H9 (cell line): ENCODE results near the gene OR7E24. TPM values are rescaled to one million over a fixed set of nuclear protein-coding genes. Genes with fewer than 3 reads are reported as not detected.

ENCODE experiments used
- DNase-seq: peaks from one replicate; pipeline ENCODE4 v3.0.0-alpha.2; 2017
- H2AFZ ChIP-seq: one replicate; pipeline ENCODE4 v1.6.1; 2013; ENCODE audit warnings: mild to moderate bottlenecking, low read length, control low read depth, moderate library complexity
- H2AK5ac ChIP-seq: 2 replicates; pipeline ENCODE4 v1.6.1; 2013; ENCODE audit warnings: low read length, control low read depth, mixed read lengths; ENCODE audit not compliant: insufficient read length
- H2BK120ac ChIP-seq: one replicate; pipeline ENCODE4 v1.6.1; 2013; ENCODE audit warnings: low read depth, mild to moderate bottlenecking, low read length, control low read depth, inconsistent platforms; ENCODE audit not compliant: poor library complexity, severe bottlenecking
- H2BK12ac ChIP-seq: 2 replicates; pipeline ENCODE4 v1.6.1; 2013; ENCODE audit warnings: low read length, control low read depth, mixed read lengths, low read depth; ENCODE audit not compliant: insufficient read length
- H2BK15ac ChIP-seq: 2 replicates; pipeline ENCODE4 v1.6.1; 2013; ENCODE audit warnings: low read depth, low read length, control low read depth
- H2BK20ac ChIP-seq: one replicate; pipeline ENCODE4 v1.6.1; 2013; ENCODE audit warnings: low read depth, mild to moderate bottlenecking, low read length, control low read depth, inconsistent platforms; ENCODE audit not compliant: poor library complexity, severe bottlenecking
- H2BK5ac ChIP-seq: 2 replicates; pipeline ENCODE4 v1.6.1; 2013; ENCODE audit warnings: low read length, control low read depth, mixed read lengths; ENCODE audit not compliant: insufficient read length
- H3K14ac ChIP-seq: 2 replicates; pipeline ENCODE4 v1.6.1; 2013; ENCODE audit warnings: low read length, control low read depth; ENCODE audit not compliant: insufficient read depth
- H3K18ac ChIP-seq: 2 replicates; pipeline ENCODE4 v1.6.1; 2013; ENCODE audit warnings: low read depth, mild to moderate bottlenecking, mixed read lengths, low read length, control low read depth; ENCODE audit not compliant: insufficient read length
- H3K23ac ChIP-seq: 2 replicates; pipeline ENCODE4 v1.6.1; 2013; ENCODE audit warnings: low read length, control low read depth, mixed read lengths, low read depth; ENCODE audit not compliant: insufficient read length
- H3K23me2 ChIP-seq: 2 replicates; pipeline ENCODE4 v1.6.1; 2013; ENCODE audit warnings: low read depth, mild to moderate bottlenecking, mixed read lengths, low read length, control low read depth; ENCODE audit not compliant: insufficient read length, poor library complexity, severe bottlenecking
- H3K27ac ChIP-seq: 2 replicates; pipeline ENCODE4 v1.5.1; 2013; ENCODE audit warnings: low read length, control low read depth, mixed read lengths, low read depth; ENCODE audit not compliant: insufficient read length
- H3K27me3 ChIP-seq: 2 replicates; pipeline ENCODE4 v1.6.1; 2013; ENCODE audit warnings: low read length, control low read depth, inconsistent platforms; ENCODE audit not compliant: insufficient read depth
- H3K4ac ChIP-seq: 2 replicates; pipeline ENCODE4 v1.6.1; 2013; ENCODE audit warnings: low read depth, mild to moderate bottlenecking, control low read depth, inconsistent platforms, low read length, moderate library complexity
- H3K4me1 ChIP-seq: 2 replicates; pipeline ENCODE4 v1.6.1; 2013; ENCODE audit warnings: low read length, control low read depth, inconsistent platforms; ENCODE audit not compliant: insufficient read depth
- H3K4me2 ChIP-seq: 2 replicates; pipeline ENCODE4 v1.6.1; 2013; ENCODE audit warnings: low read length, control low read depth, mixed read lengths; ENCODE audit not compliant: insufficient read length, insufficient read depth
- H3K56ac ChIP-seq: 2 replicates; pipeline ENCODE4 v1.6.1; 2013; ENCODE audit warnings: low read depth, mild to moderate bottlenecking, mixed read lengths, low read length, control low read depth; ENCODE audit not compliant: insufficient read length
- H3K79me1 ChIP-seq: 2 replicates; pipeline ENCODE4 v1.6.1; 2013; ENCODE audit warnings: low read depth, mild to moderate bottlenecking, moderate library complexity, low read length, control low read depth, inconsistent platforms; ENCODE audit not compliant: insufficient read depth, poor library complexity, severe bottlenecking
- H3K79me2 ChIP-seq: 2 replicates; pipeline ENCODE4 v1.6.1; 2013; ENCODE audit warnings: low read length, control low read depth, inconsistent platforms; ENCODE audit not compliant: insufficient read depth
- H3K9ac ChIP-seq: 2 replicates; pipeline ENCODE4 v1.6.1; 2013; ENCODE audit warnings: low read length, control low read depth, mixed read lengths; ENCODE audit not compliant: insufficient read length; ENCODE audit errors: extremely low read depth
- H3K9me3 ChIP-seq: one replicate; pipeline ENCODE4 v1.6.1; 2013; ENCODE audit warnings: low read depth, low read length, inconsistent platforms; ENCODE audit not compliant: control insufficient read depth
- H3T11ph ChIP-seq: one replicate; pipeline ENCODE4 v1.6.1; 2013; ENCODE audit warnings: mild to moderate bottlenecking, low read length, control low read depth, inconsistent platforms
- H4K20me1 ChIP-seq: one replicate; pipeline ENCODE4 v1.6.1; 2013; ENCODE audit not compliant: control insufficient read depth, insufficient read length, insufficient read depth
- H4K5ac ChIP-seq: 2 replicates; pipeline ENCODE4 v1.6.1; 2013; ENCODE audit warnings: low read depth, mild to moderate bottlenecking, mixed read lengths, low read length, control low read depth; ENCODE audit not compliant: insufficient read length
- H4K8ac ChIP-seq: replicated peaks from 2 replicates; pipeline ENCODE4 v1.6.1; 2013; ENCODE audit warnings: low read length, control low read depth, mixed read lengths, low read depth; ENCODE audit not compliant: insufficient read length
- H4K91ac ChIP-seq: 2 replicates; pipeline ENCODE4 v1.6.1; 2013; ENCODE audit warnings: low read depth, mild to moderate bottlenecking, moderate library complexity, mixed read lengths, low read length, control low read depth; ENCODE audit not compliant: insufficient read length
- H3K27ac Mint-ChIP-seq, 3 experiments: 2 replicates in 2 of 3; 3 replicates in 1 of 3; pipeline ENCODE4 v1.8.0; 2020 to 2021; ENCODE audit warnings: mixed read lengths in 3 of 3, mild to moderate bottlenecking in 1 of 3, moderate library complexity in 1 of 3
- H3K27me3 Mint-ChIP-seq: 2 replicates; pipeline ENCODE4 v1.8.0; 2021; ENCODE audit warnings: low read depth, mild to moderate bottlenecking, moderate library complexity, mixed read lengths
- H3K36me3 Mint-ChIP-seq, 3 experiments: 2 replicates in 2 of 3; 3 replicates in 1 of 3; pipeline ENCODE4 v1.8.0; 2020 to 2021; ENCODE audit warnings: low read depth in 3 of 3, mixed read lengths in 3 of 3; ENCODE audit not compliant: insufficient read depth in 1 of 3
- H3K4me1 Mint-ChIP-seq, 2 experiments: 2 replicates each; pipeline ENCODE4 v1.8.0; 2020; ENCODE audit warnings: mixed read lengths in 2 of 2
- H3K4me3 Mint-ChIP-seq, 2 experiments: 2 replicates in 1 of 2; 3 replicates in 1 of 2; pipeline ENCODE4 v1.8.0; 2020 to 2021; ENCODE audit warnings: mild to moderate bottlenecking in 2 of 2, mixed read lengths in 2 of 2, moderate library complexity in 1 of 2
- H3K9me3 Mint-ChIP-seq, 2 experiments: 2 replicates in 1 of 2; 3 replicates in 1 of 2; pipeline ENCODE4 v1.8.0; 2020; ENCODE audit warnings: mild to moderate bottlenecking in 2 of 2, mixed read lengths in 2 of 2, moderate library complexity in 1 of 2
- WGBS: extraction: QIAGEN DNeasy Blood & Tissue Kit; methylation state at CpG from one replicate; pipeline ENCODE4 v1.1.7; 2013; ENCODE audit warnings: missing lambda C conversion rate, low lambda C conversion rate, mixed read lengths; ENCODE audit not compliant: insufficient read length; ENCODE audit errors: extremely low coverage; 5-methylcytosine and 5-hydroxymethylcytosine counted together
- total RNA-seq: library from RNA; stranded (reverse); gene quantifications from 2 replicates; pipeline ENCODE4 v1.2.1, GENCODE V29; 2021
- TF ChIP-seq, protein P1 (sequence below): fragments of 200-600 bp; sonication (generic); conservative IDR thresholded peaks from 3 replicates; pipeline ENCODE4 v1.8.0; 2021; ENCODE audit warnings: antibody characterized with exemption, mild to moderate bottlenecking

Gene OR7E24
- total RNA-seq, 1 experiment from 2014 or later = not detected

DNA sequence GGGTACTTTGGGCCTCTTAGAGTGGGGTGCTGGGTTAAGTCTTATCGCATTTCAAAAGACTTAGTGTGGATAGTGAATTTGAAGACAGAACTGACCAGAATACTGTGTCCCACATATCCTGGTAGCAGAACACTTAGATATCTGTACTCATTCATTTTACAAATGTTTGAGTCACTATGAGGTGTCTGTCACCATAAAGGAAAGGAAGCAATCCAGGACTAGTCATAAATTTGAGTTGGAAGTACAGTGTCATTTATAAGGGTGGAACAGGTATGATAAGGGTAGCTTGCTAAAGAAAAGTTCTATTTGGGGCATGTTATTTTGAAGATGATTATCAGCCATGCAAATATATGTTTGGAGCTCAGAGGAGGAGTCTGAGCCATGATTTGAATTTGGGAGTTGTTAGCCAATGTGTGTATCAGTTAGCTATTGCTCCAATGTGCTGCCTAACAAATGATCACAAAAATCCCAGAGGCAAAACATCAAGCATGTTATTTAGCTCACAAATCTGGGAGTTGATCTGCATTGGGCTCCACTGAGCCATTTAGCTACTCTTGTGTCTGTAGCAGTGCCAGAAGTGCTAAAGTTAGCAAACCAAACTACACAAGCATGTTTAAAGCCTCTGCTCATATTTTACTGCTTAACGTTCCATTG, 38.6 kb downstream of the OR7E24 start:
- H3T11ph ChIP-seq = no peak overlapping the region
- Mint-ChIP-seq H3K27ac (no peak overlapping the region), H3K27me3 (no peaks in the 10 kb centered on the region), H3K4me3 (no peak overlapping the region), H3K4me1 (no peaks in the 10 kb centered on the region), H3K36me3 (peaks cover 21 to 38% (median 27%) of the 10 kb centered on the region in 3 experiments), H3K9me3 (peaks cover 69 to 71% of the 10 kb centered on the region in 2 experiments)
- peaks cover 48% of the 10 kb centered on the region for H3K9me3 ChIP-seq
- H3K27ac ChIP-seq = no peak overlapping the region
- WGBS = no CpG with 5 or more reads among the region's 2 CpGs
- H4K5ac ChIP-seq = no peak overlapping the region
- H2BK5ac ChIP-seq = no peak overlapping the region
- no peak overlapping the region for H3K14ac ChIP-seq
- no peaks in the 10 kb centered on the region for H3K27me3 ChIP-seq
- no peak overlapping the region for H3K4me2 ChIP-seq
- no peak overlapping the region for H3K9ac ChIP-seq
- no peak overlapping the region for H3K18ac ChIP-seq
- H2BK15ac ChIP-seq = no peak overlapping the region
- H3K56ac ChIP-seq = no peak overlapping the region
- no peak for DNase-seq
- no peak overlapping the region for H2BK120ac ChIP-seq
- no peaks in the 10 kb centered on the region for H3K79me2 ChIP-seq
- no peak overlapping the region for H2BK20ac ChIP-seq
- H3K4ac ChIP-seq = no peak overlapping the region
- H4K20me1 ChIP-seq = no peaks in the 10 kb centered on the region
- H3K79me1 ChIP-seq = no peaks in the 10 kb centered on the region
- H3K23ac ChIP-seq = no peak overlapping the region
- no peak overlapping the region for H4K91ac ChIP-seq
- H3K4me1 ChIP-seq = no peaks in the 10 kb centered on the region
- no peak overlapping the region for H2AK5ac ChIP-seq
- H2BK12ac ChIP-seq = no peak overlapping the region
- H3K23me2 ChIP-seq = no peaks in the 10 kb centered on the region
- TF ChIP-seq, protein P1, sequence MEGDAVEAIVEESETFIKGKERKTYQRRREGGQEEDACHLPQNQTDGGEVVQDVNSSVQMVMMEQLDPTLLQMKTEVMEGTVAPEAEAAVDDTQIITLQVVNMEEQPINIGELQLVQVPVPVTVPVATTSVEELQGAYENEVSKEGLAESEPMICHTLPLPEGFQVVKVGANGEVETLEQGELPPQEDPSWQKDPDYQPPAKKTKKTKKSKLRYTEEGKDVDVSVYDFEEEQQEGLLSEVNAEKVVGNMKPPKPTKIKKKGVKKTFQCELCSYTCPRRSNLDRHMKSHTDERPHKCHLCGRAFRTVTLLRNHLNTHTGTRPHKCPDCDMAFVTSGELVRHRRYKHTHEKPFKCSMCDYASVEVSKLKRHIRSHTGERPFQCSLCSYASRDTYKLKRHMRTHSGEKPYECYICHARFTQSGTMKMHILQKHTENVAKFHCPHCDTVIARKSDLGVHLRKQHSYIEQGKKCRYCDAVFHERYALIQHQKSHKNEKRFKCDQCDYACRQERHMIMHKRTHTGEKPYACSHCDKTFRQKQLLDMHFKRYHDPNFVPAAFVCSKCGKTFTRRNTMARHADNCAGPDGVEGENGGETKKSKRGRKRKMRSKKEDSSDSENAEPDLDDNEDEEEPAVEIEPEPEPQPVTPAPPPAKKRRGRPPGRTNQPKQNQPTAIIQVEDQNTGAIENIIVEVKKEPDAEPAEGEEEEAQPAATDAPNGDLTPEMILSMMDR = no peak
- no peak overlapping the region for H2AFZ ChIP-seq
- H4K8ac ChIP-seq = no peak overlapping the region
